T1000 (cell line): ENCODE measurements around the gene C2CD5.
"Not testable (repeated sequence)": the region's sequence is repeated elsewhere in the genome, so short reads cannot be mapped to it uniquely, and the experiment has no call there.

Experiments used
- DNase-seq: peaks from one replicate; lab custom pipeline; 2025; ENCODE audit warnings: mixed read lengths; lab: John Stamatoyannopoulos, UW

Gene C2CD5

DNA sequence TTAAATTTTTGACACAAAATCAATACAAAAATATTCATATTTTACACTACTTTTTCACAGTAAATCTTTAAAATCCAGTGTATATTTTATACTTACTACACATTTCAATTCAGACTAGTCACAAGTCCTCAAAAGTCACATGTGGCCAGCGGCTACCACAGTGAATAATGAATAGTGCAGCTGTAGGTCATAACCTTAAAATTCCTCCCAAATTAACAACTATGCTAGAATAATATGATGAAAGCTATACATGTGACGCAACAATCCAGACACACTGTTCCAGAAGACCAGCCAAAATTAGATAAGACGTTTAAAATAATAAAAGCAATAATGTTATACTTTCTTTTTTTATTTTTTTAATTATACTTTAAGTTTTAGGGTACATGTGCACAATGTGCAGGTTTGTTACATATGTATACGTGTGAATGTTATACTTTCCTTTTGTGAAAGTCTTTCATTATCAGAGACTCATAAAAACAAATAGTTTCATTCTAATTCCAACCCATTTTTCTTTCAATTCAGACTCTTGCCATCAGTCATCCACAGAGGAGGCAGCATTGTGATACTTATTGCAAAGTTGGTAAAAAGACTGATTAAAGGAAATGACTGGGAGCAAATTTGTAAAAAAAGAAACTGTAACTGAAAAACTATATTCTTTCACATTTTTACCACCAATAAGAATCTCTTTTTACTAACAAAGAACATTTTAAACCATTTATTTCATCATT is 67.0 kb downstream of the C2CD5 start:
- DNase-seq: no peak

DNA sequence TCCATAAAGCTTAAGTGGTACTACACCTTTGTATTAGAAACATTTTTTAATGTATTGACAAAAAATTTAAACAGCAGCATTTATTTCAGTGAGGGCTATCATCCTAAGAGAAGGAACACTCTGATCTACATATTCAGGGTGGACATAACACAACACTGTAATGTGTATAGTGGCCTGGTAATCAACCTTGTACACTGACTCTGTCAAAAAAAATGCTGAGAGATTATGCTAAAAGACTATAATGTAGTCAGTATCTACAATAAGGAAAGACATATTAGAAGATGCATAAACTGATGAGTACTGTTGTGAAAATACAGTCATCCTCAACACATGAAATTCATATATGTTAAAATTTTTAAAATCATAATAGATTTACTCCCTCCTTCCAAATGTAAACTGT is 68.2 kb downstream of the C2CD5 start:
- DNase-seq: no peak

DNA sequence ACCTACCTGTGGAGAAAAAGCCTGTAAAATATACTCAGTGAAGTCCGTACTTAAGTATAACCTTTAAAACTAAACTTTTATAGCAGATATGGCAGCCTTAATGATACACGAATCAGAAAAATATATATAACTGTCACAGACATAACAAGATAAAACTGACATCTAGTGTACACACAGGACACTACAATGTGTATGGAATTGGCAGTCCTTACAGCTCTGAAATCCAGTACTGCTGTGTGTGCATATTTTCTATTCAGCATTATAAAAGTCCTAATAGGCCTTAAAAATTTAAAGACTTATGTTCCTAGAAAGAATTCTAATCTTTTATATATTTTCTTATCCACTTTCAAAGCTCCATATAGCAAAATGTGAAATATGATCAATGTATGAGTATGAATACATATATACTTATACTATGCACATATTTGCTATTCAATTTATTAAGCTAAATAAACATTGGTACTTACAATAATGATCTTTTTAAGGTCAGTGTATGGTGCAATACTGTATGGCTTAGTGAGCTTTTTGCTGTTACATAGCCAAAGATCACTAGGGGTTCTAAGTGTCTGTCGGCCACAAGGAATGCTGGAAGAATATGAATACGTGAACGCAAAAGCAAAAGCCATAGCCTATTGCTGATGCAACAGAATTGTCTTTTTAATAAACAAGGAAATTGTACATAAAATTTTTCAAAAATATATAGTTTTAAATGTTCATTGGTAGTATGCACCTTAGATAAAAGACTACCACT is 69.2 kb downstream of the C2CD5 start:
- DNase-seq: no peak

DNA sequence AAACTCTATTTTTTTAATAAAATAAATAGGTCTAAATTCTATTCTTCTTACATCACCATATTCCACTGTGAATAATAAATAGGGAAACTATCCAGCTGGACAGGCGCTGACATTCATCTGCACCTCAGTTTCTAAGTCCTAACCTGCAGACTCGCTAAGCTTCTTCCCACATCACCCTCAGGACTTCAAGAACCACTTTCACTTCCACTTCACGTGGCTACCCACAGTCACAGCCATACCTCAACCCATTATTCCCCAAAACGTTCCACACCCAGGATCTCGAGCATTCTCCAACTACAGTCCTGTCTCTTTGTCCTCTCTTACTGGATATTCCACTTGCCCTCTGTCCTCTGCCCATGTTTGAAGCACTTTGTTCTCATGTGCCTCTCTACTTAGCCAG is 71.1 kb downstream of the C2CD5 start:
- DNase-seq: no peak

DNA sequence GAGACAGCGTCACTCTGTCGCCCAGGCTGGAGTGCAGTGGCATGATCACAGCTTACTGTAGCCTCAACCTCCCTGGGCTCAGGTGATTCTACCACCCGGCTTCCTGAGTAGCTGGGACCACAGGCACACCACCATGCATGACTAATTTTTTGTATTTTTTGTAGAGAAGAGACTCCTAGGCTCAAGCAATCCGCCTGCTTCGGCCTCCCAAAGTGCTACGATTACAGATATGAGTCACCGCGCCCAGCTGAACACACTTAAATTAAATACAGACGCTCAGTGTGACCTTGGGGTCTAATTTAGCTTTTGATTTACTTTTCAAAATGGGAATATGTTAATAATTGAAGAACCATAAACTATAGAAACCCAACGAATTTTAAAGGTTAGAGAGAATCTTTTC is 77.2 kb downstream of the C2CD5 start:
- no peak for DNase-seq

- no peak for DNase-seq
These were observed 81.0 kb downstream of the C2CD5 start for GRCh38 chr12:22463306-22463705.

- DNase-seq: no peak
These were observed 82.6 kb downstream of the C2CD5 start for GRCh38 chr12:22461786-22462185.

- DNase-seq: no peak
These were observed 84.4 kb downstream of the C2CD5 start for GRCh38 chr12:22459838-22460490.

DNA sequence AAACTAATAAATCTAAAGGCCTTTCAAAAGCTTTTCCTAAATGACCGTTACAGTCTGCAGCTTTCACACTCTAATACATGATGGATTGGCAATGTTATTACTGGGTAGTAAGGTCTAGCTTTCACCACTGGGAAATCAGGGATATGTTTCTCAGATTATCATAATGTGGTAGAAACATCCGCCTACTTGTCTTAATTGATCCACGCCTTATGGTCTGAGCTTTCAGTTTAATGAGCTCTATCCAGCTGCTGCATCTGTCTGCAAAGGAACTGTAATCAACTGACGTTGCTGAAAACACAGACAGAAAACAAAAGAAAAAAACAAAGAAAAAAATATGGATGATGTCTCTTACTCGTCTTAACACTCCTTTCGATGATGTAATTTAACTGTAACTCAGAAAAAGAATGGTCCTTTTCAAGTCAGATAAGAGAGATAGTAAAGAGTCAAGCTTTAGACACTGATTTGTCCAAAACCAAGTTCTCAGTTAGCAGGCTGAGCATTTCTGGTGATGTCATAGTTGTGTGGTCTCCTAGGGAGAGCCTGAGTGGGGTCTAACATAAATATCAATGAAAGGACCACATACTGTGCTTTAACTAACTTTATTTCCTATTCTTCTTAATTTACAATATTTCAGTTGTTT is 85.9 kb downstream of the C2CD5 start:
- no peak for DNase-seq

GRCh38 chr12:22457085-22457484 is 87.3 kb downstream of the C2CD5 start:
- DNase-seq: no peak

GRCh38 chr12:22453511-22453910 is 90.8 kb downstream of the C2CD5 start:
- no peak for DNase-seq

DNA sequence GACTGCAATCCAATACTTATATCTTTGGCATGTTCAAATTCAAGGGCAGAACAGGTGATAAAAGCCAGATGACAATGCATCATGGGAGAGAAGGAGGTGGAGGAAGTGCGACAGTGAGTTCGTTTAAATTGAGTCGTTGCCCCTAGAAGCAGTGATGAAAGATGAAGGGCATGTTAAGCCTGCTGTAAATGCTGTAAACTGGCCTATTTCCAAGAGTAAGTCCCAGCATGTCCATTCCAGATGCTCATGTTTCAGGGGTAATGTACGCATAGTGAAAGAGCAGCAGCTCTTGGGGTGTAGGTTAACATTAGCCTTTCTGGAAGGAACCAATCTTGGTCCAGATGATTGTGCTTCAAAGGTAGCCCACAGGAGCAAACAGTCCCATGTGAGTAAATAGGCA is 97.1 kb downstream of the C2CD5 start:
- DNase-seq: no peak

- DNase-seq: not testable (repeated sequence)
These were observed 100.1 kb downstream of the C2CD5 start for GRCh38 chr12:22444317-22444665.

DNA sequence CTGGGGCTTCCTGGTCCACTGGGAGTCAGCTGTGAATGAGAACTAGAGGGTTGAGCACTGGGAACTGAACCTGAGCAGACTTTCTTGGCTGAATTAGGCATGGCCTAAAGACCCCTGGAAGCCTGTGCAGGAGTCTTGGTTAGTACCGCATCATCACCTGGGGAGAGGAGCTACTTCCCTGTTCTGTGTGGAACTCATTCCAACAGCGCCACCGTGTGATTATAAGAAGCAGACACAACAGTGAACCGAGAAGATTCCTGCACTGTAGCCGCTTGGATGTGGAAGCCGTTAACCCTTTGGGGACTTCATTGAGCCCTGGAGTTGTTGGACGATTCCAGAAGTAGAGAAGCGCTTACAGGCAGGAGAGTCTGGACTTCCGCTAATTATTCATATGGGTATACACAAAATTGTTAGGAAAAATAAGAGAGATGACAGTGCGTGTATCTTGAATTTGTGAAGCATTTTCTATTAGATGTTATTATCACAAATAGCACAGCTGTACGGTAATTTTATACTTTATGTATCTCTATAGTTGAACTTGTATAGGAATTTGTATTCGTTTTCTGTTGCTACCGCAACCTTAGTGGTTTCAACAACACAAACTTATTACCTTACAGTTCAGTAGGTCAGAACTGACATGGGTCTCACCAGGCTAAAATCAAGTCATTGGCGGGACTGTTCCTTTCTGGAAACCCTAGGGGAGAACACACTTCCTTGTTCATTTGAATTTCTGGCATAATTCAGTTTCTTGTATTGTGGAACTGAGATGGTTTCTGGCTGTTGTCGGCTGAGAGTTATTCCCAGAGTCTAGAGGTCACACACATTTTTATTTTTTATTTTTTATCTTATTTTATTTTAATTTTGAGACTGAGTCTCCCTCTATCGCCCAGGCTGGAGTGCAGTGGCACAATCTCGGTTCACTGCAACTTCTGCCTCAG is 100.7 kb downstream of the C2CD5 start:
- peak; percentile 55 for DNase-seq

DNA sequence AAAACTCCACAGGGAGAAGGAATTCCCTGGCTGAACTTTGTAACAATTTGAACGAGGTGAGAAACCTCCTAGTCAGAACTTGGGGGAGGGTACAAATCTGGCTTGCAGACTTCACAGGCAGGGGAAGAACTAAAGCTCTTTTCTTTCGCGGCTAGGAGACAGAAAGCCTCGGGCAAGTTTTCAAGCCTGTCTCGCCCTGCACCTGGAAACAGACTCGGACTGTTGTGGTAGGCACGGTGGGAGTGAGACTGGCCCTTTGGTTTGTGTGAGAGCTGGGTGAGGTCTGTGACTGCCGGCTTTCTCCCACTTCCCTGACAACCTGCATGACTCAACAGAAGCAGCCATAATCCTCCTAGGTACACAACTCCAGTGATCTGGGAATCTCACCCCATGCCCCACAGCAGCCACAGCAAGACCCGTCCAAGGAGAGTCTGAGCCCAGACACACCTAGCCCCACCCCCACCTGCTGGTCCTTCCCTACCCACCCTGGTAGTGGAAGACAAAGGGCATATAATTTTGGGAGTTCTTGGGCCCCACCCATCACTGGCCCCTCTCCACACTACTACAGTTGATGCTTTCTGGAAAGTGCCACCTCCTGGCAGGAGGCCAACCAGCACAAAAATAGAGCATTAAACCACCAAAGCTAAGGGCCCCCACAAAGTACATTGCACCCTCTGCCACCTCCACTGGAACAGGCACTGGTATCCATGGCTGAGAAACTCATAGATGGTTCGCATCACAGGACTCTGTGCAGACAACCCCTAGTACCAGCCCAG is 107.1 kb downstream of the C2CD5 start:
- DNase-seq: no peak

DNA sequence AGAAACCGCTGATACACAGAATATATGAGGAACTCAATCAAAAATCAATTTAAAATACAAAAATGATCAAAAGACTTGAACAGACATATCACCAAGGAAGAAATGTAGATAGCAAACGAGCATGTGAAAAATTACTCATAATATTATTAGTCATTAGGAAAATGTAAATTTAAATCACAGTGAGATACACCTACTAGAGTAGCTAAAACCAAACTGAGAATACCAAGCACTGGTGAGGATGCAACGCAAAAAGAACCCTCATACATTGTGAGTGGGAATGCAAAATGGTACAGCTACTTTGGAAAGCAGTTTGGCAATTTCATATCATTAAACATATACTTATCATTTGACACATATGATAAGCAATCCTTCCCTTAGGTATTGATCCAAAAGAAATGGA is 108.8 kb downstream of the C2CD5 start:
- no peak for DNase-seq

- DNase-seq: no peak
These were observed 112.6 kb downstream of the C2CD5 start for GRCh38 chr12:22431693-22432251.

DNA sequence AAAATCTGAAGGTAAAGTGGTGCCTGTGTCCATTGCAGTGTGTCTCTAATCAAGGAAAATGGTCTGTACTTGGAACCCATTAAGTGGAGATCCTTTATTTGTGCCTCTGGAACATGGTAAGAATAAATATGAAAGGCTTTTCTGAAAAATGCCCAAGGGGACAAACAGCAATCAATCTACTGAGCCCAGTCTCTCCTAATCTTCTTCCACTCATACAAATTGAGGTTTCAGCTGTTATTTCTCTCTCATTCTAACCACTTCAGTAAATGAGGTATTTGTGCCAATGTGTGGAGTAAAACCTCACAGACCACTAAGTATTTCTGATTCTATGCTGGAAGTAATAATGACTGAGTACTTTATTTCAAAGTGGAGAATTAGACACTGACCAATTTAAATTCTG is 127.5 kb downstream of the C2CD5 start:
- no peak for DNase-seq

DNA sequence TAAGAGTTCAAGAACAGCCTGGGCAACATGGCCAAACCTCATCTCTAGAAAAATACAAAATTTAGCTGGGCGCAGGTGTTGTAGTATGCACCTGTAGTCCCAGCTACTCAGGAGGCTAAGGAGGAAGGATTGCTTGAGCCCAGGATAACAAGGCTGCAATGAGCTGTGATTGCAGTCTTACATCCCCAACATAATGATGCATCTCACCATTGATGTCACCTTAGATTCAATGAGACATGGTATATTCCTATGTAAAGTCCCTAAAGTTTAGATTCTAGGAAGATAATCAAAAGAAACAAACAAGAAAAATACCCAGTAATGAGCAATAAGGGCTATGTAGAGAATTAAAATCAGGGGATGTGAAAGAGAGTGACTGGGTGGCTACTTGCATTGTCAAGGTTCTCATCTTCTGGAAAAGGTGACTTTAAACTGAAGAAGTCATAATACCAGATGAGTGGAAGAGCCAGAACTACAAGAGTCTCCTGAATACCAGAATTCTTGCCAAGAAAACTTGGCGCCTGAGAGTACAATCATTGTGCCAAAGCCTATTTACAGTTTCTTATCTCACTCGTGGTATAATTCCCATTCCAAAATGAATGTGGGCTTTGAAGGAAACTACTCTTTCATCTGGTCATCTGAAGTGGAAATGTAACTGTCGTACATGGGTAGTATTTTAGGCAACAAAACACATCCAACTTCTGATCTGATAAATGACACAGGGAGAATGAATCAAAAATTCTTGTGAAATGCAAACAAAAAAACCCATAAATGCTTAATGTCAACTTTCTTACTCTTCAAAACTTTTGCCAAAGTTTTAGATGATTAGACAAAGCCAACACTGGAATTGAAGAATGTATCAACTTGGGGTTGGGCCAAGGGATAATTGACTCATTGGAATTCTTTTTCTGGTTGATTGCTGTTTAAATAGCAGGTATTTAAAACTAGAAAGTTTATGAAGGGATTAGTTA is 128.7 kb downstream of the C2CD5 start:
- no peak for DNase-seq
